Neutrophil (primary cell): Measurements from ENCODE around the gene ZNF689.

Source experiments
- H3K27ac ChIP-seq: fragments of 200-600 bp; sonication (generic); 2 replicates; pipeline ENCODE4 v1.5.1; 2016; ENCODE audit warnings: mild to moderate bottlenecking, moderate library complexity
- H3K27me3 ChIP-seq: fragments of 200-600 bp; sonication (generic); 2 replicates; pipeline ENCODE4 v1.6.0; 2016; ENCODE audit warnings: mild to moderate bottlenecking
- H3K36me3 ChIP-seq: fragments of 200-600 bp; sonication (generic); 2 replicates; pipeline ENCODE4 v1.5.1; 2017
- H3K4me1 ChIP-seq, 2 experiments: fragments of 200-600 bp in 1 of 2; sonication (generic) in 1 of 2; 1 replicate in 1 of 2; 2 replicates in 1 of 2; pipeline versions ENCODE4 v1.5.1 to v1.6.1; 2013 to 2016; ENCODE audit warnings: low read depth in 1 of 2, low read length in 1 of 2, mild to moderate bottlenecking in 1 of 2, moderate library complexity in 1 of 2; ENCODE audit not compliant: control insufficient read depth in 1 of 2, insufficient read depth in 1 of 2
- H3K4me3 ChIP-seq, 2 experiments: fragments of 200-600 bp in 1 of 2; sonication (generic) in 1 of 2; 1 replicate in 1 of 2; 2 replicates in 1 of 2; pipeline ENCODE4 v1.5.1; 2013 to 2016; ENCODE audit warnings: low read depth in 1 of 2, low read length in 1 of 2, mild to moderate bottlenecking in 1 of 2, moderate library complexity in 1 of 2
- H3K9me3 ChIP-seq: fragments of 200-600 bp; sonication (generic); 2 replicates; pipeline ENCODE4 v1.5.1; 2016
- TF ChIP-seq, protein P1 (sequence below): fragments of 200-600 bp; sonication (generic); IDR thresholded peaks from 2 replicates; pipeline ENCODE4 v1.5.1; 2016; ENCODE audit warnings: antibody characterized with exemption

The ZNF689 gene

GRCh38 chr16:30609926-30610839, at the start of gene ZNF689:
TSS of gene ZNF689 (minus strand) at chr16:30610389. CDS start at chr16:30610041, 348 bp downstream.
- Histone ChIP-seq H3K27ac (peak within 1 kb of the TSS; percentile 82), H3K27me3 (no peaks in the 10 kb centered on the region), H3K4me3 (peak within 1 kb of the TSS; percentile 77 to 99), H3K9me3 (no peaks in the 10 kb centered on the region), H3K4me1 (peaks cover 20 to 23% of the 10 kb centered on the region in 2 experiments), H3K36me3 (no peaks in the 10 kb centered on the region)
- TF ChIP-seq, protein P1, sequence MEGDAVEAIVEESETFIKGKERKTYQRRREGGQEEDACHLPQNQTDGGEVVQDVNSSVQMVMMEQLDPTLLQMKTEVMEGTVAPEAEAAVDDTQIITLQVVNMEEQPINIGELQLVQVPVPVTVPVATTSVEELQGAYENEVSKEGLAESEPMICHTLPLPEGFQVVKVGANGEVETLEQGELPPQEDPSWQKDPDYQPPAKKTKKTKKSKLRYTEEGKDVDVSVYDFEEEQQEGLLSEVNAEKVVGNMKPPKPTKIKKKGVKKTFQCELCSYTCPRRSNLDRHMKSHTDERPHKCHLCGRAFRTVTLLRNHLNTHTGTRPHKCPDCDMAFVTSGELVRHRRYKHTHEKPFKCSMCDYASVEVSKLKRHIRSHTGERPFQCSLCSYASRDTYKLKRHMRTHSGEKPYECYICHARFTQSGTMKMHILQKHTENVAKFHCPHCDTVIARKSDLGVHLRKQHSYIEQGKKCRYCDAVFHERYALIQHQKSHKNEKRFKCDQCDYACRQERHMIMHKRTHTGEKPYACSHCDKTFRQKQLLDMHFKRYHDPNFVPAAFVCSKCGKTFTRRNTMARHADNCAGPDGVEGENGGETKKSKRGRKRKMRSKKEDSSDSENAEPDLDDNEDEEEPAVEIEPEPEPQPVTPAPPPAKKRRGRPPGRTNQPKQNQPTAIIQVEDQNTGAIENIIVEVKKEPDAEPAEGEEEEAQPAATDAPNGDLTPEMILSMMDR = no peak

GRCh38 chr16:30658731-30659506, 48.7 kb upstream of the ZNF689 start:
- H3K4me3 ChIP-seq = peak overlapping the region; percentile 90 to 97
- H3K36me3 ChIP-seq = peaks cover 73% of the 10 kb centered on the region
- H3K27ac ChIP-seq = peak overlapping the region; percentile 97
- TF ChIP-seq, protein P1 = no peak
- H3K4me1 ChIP-seq = peaks cover 45 to 49% of the 10 kb centered on the region in 2 experiments
- no peaks in the 10 kb centered on the region for H3K9me3 ChIP-seq
- H3K27me3 ChIP-seq = no peaks in the 10 kb centered on the region

DNA sequence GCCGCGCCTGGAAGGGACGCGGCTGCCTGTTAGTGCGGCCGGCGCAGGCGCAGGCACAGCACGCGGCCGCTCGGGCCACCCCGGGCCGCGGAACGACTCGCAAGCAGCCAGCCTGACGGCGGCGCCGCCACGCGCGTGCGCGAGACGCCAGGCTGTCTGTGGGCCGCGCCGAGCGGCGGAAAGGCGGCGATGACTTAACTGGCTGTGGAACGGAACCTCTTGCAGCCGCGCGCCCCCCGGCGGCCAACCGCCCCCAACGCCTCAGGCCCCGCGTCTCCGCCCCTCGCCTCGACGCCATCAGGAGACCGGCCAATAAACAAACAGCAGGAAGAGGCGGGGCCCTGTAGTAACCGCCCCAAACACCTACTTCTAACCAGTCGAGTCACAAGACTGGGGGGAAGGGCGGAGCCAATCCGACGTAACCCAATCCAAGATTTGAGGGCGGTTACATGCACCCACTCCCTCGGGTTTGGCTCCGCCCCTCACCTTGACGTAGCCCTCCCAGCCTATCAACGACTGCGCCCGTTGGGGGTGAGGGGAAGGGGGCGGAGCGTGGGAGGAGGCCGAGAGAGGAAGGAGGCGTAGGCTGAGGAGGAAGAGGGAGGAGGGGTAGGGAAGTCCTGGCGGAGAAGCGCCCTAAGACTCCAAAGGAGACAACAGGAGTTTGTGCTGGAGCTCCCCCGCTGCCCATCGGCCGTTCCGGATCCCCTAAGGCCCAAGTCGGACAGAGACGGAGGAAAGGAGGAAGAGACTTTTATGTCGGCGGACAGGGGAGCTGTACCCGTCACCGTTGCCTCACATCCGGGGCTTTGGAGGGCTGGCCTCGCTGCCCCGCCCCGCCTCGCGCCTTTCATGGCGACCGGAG, 47.9 kb upstream of the ZNF689 start, which contains the start of gene FBRS:
TSS of gene FBRS (plus strand) at position 566 of the 865 bp plus-strand sequence. CDS start 1,088 bp downstream, outside the sequence.
- peaks cover 73% of the 10 kb centered on the region for H3K36me3 ChIP-seq
- TF ChIP-seq, protein P1 = peak; percentile 99
- peak within 1 kb of the TSS; percentile 90 to 97 for H3K4me3 ChIP-seq
- H3K27ac ChIP-seq = peak within 1 kb of the TSS; percentile 97
- no peaks in the 10 kb centered on the region for H3K9me3 ChIP-seq
- H3K4me1 ChIP-seq = peaks cover 41 to 44% of the 10 kb centered on the region in 2 experiments
- H3K27me3 ChIP-seq = no peaks in the 10 kb centered on the region

- TF ChIP-seq, protein P1 = no peak
Measured at GRCh38 chr16:30656974-30657865, 47.0 kb upstream of the ZNF689 start.

More at GRCh38 chr16:30656974-30657865, 47.0 kb upstream of the ZNF689 start:
- Histone ChIP-seq H3K27me3 (no peaks in the 10 kb centered on the region), H3K4me1 (peaks cover 34 to 41% of the 10 kb centered on the region in 2 experiments), H3K9me3 (no peaks in the 10 kb centered on the region), H3K4me3 (peak overlapping the region; percentile 70 to 97), H3K27ac (peak overlapping the region; percentile 97), H3K36me3 (peaks cover 73% of the 10 kb centered on the region)
